ENCODE measurements around the gene VAV3.

DNA sequence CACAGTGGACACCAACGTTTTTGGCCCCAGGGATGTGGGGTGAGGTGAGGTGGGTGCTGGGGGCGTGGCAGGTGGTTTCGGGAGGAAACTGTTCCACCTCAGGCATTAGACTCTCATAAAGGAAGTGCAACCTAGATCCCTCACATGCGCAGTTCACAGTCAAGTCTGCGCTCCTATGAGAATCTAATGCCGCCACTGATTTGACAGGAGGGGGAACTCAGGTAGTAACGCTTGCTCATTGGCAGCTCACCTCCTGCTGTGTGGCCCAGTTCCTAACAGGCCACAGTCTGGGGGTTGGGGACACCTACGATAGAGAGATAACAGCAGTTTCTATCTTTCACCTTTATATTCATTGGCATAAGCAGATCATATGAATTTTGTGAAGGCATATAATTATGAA lies 347.1 kb downstream of the VAV3 start:
- TF ChIP-seq POLR2A (IDR thresholded peaks at IDR 0.05), result no peak
- TF ChIP-seq, protein P1, sequence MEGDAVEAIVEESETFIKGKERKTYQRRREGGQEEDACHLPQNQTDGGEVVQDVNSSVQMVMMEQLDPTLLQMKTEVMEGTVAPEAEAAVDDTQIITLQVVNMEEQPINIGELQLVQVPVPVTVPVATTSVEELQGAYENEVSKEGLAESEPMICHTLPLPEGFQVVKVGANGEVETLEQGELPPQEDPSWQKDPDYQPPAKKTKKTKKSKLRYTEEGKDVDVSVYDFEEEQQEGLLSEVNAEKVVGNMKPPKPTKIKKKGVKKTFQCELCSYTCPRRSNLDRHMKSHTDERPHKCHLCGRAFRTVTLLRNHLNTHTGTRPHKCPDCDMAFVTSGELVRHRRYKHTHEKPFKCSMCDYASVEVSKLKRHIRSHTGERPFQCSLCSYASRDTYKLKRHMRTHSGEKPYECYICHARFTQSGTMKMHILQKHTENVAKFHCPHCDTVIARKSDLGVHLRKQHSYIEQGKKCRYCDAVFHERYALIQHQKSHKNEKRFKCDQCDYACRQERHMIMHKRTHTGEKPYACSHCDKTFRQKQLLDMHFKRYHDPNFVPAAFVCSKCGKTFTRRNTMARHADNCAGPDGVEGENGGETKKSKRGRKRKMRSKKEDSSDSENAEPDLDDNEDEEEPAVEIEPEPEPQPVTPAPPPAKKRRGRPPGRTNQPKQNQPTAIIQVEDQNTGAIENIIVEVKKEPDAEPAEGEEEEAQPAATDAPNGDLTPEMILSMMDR (IDR thresholded peaks at IDR 0.05), result no peak
